ENCODE measurements around the gene CSTA.

DNA sequence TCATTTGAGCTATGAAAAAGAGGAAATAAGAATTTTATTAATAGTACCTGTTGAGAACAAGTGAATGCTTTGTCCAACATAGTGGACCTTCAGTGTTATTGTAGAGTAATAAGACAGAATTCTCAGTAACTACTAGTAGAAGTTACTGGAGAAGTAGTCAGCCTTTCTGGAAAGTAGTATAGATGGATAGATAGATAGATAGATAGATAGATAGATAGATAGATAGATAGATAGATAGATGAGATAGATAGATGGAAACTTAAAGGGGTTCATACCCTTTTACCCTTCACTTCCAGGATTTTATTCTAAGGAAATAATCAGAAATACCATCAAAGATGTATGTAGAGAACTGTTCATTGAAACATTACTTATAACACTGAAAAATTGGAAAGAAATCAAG, 64.1 kb downstream of the CSTA start:
- no peak for TF ChIP-seq TAF1 (IDR thresholded peaks at IDR 0.05; ENCODE audit: borderline replicate concordance, low read depth, low read length)
- no peak for TF ChIP-seq POLR2A (IDR thresholded peaks at IDR 0.05; ENCODE audit: low read depth, low read length)
